ENCODE measurements around the gene RHOG.

- TF ChIP-seq CTCF (IDR thresholded peaks at IDR 0.05) (no peak), POLR2A (IDR thresholded peaks at IDR 0.05) (no peak)
These were observed 40.0 kb upstream of the RHOG start for GRCh38 chr11:3880724-3881123.
